HG02798 (cell line): ENCODE results near the gene SHROOM1.

Experiments
- ATAC-seq: cut with Tn5 transposase; IDR thresholded peaks from one replicate; pipeline ENCODE4 v1.9.1; 2021; ENCODE audit warnings: mild to moderate bottlenecking; ENCODE audit not compliant: unreplicated experiment, poor library complexity

The SHROOM1 gene

GRCh38 chr5:132825834-132826391 is 4.5 kb downstream of the SHROOM1 start:
- ATAC-seq: no peak

- ATAC-seq: no peak
Measured at GRCh38 chr5:132825033-132825833, 5.2 kb downstream of the SHROOM1 start.

- no peak for ATAC-seq
Measured at GRCh38 chr5:132824426-132824825, 6.0 kb downstream of the SHROOM1 start.

GRCh38 chr5:132823481-132824050 is 6.9 kb downstream of the SHROOM1 start:
- ATAC-seq: no peak

- no peak for ATAC-seq
Measured at GRCh38 chr5:132822650-132823480, 7.6 kb downstream of the SHROOM1 start.

- no peak for ATAC-seq
Measured at GRCh38 chr5:132821791-132822190, 8.7 kb downstream of the SHROOM1 start.

GRCh38 chr5:132821350-132821749 is 9.1 kb downstream of the SHROOM1 start:
- no peak for ATAC-seq

GRCh38 chr5:132820162-132820754 is 10.2 kb downstream of the SHROOM1 start:
- ATAC-seq: peak; percentile 87

- no peak for ATAC-seq
Measured at GRCh38 chr5:132819468-132819867, 11.0 kb downstream of the SHROOM1 start.

GRCh38 chr5:132817011-132817410 is 13.4 kb downstream of the SHROOM1 start:
- ATAC-seq: no peak

- no peak for ATAC-seq
Measured at GRCh38 chr5:132816554-132816953, 13.9 kb downstream of the SHROOM1 start.

GRCh38 chr5:132816083-132816482 is 14.4 kb downstream of the SHROOM1 start:
- no peak for ATAC-seq

GRCh38 chr5:132815454-132815853 is 15.0 kb downstream of the SHROOM1 start:
- no peak for ATAC-seq

GRCh38 chr5:132814503-132815294 is 15.7 kb downstream of the SHROOM1 start:
- ATAC-seq: no peak

- no peak for ATAC-seq
Measured at GRCh38 chr5:132813599-132814502, 16.6 kb downstream of the SHROOM1 start.

- no peak for ATAC-seq
Measured at GRCh38 chr5:132812781-132813598, 17.5 kb downstream of the SHROOM1 start, which contains the start of gene SOWAHA. SOWAHA (plus strand) TSS chr5:132813302; CDS start chr5:132813622, 320 bp downstream.

- ATAC-seq: no peak
Measured at GRCh38 chr5:132812123-132812765, 18.2 kb downstream of the SHROOM1 start.
